ENCODE measurements around the gene NKIRAS1.
"Not testable (repeated sequence)": the region's sequence is repeated elsewhere in the genome, so short reads cannot be mapped to it uniquely, and the experiment has no call there.

Gene NKIRAS1

DNA sequence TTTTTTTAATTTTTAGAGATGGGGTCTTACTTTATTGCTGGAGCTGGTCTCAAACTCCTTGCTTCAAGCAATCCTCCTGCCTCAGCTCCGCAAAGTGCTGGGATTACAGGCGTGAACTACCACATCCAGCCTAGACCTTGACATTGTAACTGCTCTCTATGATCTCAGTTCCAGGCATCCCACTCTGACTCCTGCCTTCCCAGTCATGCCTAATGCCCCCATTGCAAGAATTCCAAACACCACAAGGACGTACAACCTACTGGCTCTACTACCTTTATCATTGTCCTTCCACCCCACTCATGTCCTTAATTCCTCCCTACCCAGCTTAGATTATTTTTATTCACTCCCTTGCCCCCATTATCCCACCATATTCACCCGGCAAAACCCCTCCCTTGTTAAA is 21.6 kb downstream of the NKIRAS1 start:
- no peak for DNase-seq

DNA sequence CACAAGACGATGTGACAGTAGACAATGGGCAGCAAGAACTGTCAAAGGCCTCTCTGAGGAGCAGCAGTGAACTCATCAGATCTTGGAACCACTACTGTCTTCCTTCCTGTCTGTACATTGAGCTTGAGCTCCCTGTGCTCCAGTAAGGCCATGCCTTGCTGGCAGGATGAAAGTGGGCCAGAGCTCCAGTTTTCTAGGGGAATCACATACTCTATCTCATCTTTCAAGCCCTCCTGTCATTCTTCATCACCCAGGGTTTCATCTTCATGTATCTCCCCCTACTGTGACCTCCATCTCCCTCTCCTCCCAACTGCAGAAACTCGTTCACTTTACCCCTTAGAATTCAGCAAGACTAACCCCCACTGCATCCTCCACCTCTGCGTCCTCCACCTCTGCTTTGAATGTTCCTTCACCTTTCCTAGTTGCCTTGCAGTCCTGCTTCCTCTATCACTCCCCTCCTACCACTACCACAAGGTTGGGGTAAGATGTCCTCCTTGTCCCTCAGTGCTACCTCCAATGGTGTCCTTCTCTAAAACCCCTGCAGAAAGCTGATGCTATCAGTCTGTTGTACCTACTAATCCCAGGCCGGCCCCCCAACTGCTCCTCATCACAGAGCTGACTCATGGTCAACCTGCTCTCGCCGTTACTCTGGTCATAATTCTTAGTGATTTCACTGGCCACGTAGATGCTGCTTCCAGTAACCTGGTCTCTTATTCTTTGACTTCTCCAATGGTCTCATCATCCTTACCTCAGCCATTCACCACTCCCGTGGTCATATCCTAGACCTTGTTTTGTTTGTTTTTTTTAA is 22.3 kb downstream of the NKIRAS1 start:
- DNase-seq: no peak

GRCh38 chr3:23889950-23890349 is 26.8 kb downstream of the NKIRAS1 start:
- DNase-seq: no peak

DNA sequence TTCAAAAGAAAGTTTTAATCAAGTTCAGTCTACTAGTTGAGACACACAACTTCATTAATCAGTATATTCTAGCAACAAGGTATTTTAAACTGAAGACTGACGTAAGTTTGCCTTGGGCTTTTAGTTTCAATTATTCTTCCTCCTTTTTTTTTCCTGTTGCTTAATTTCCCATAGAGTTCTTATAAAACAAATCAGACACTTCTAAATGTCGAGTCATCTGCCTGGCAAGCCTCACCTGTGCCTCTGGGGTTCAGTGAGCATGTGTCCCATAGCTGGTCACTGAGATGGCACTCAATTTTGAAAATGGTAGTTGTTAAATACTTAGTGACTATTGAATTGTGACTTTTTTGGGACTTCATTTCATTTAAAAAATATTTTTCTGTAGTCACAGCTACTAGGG is 27.4 kb downstream of the NKIRAS1 start:
- no peak for DNase-seq

DNA sequence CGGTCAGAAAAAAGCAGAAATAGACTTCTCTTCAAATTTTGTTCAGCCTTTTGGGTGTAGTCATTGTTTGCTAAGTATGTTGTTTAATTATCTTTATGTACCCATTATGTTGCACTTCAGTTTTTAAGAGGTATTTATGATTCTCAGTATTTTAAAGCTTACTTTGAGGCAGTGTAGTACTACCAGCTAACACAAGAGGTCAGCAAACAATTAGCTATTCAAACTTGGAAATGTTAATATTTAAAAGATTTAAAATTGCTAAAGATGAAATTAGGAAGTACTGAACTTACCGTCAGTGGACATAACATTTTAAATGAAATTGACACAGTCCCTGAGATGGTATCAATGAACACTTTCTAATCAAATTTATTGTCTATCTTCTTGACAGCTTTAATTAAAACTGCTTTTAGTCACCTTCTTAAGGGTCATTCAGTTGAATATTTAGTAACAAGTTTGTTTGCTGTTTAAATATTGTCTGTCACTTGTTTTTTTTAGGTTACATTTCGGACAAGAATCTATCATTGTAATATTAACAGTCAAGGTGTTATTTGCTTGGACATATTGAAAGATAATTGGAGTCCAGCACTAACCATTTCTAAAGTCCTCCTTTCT is 28.1 kb downstream of the NKIRAS1 start:
- DNase-seq: no peak

DNA sequence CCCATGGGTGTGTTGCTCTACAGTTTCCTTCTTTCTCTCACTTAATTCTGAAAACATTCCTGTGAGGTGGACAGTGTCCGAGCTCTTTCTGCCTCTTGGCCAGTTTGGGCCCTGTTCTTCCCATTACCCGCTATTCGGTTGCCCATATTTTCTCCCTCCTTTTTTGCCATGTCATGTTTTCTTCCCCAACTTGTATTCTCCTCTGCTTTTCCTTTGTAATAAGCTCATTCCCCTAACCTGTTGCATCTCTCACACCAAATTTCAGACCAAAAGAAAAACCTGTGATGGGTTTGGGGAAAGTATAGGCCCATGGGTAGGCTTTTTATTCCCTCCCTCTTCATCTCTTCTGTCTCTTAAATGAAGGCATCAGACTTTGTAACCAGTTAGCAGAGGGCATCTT is 30.5 kb downstream of the NKIRAS1 start:
- DNase-seq: no peak

DNA sequence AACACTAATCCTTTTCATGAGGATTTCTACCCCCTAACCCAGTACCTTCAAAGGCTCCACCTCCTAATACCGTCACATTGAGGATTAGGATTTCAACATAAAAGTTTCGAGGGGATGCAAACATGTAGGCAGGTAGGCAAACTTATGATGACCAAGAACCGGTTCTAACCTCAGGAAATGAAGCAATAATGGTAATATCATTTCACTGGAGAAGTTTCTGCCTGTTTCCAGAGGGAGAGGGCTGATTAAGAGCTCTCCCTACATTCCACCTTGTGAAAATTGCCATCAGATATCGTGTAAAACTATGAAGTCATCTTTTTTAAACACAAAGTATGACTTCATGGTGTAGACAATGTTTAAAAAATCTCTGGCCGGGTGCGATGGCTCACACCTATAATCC is 31.6 kb downstream of the NKIRAS1 start:
- DNase-seq: no peak

GRCh38 chr3:23884481-23884880 is 32.3 kb downstream of the NKIRAS1 start:
- DNase-seq: peak; percentile 22

DNA sequence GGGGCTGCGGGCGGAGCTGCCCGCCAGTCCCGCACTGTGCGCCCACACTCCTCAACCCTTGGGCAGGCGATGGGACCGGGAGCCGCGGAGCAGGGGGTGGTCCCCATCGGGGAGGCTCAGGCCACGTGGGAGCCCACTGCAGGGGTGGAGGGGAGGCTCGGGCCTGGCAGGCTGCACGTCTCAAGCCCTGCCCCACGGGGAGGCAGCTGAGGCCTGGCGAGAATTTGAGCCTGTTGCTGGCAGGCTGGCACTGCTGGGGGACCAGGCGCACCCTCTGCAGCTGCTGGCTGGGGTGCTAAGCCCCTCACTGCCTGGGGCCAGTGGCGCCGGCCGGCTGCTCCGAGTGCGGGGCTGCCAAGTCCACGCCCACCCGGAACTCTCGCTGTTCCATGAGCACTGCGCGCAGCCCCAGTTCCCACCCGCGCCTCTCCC is 34.3 kb downstream of the NKIRAS1 start:
- DNase-seq: no peak

- not testable (repeated sequence) for DNase-seq
Measured at GRCh38 chr3:23881993-23882392, 34.8 kb downstream of the NKIRAS1 start.

DNA sequence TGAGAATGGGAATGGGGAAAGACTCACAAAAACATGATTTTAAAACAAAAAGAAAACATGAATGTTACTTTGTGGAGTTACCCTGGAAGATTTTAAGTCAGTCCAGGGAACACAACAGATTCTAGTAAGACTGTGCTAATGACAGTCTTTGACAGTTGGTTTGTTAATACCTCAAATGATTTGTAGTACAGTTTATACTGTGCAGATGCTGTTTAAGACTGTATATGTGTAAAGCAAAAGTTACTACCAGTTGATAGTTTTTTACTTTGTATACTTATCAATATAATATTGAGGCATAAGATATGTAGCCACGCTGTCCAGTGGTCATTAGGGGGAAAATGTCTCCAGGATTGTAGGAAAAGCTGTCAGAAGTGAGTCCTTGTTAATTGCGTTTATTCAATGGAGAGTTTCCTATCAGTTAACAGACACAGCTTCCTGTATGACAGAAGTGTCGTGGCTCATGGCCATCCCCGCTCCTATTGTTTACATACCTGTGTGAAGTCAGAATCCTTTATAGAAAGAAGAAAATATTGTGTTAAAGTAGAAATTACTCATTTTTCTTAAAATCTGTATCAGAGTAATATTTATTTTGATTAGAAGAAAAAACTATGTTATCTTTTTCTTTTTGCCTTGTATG is 36.0 kb downstream of the NKIRAS1 start:
- DNase-seq: no peak

GRCh38 chr3:23879485-23879884 is 37.3 kb downstream of the NKIRAS1 start:
- DNase-seq: no peak

- no peak for DNase-seq
Measured at GRCh38 chr3:23877329-23877980, 39.3 kb downstream of the NKIRAS1 start.

DNA sequence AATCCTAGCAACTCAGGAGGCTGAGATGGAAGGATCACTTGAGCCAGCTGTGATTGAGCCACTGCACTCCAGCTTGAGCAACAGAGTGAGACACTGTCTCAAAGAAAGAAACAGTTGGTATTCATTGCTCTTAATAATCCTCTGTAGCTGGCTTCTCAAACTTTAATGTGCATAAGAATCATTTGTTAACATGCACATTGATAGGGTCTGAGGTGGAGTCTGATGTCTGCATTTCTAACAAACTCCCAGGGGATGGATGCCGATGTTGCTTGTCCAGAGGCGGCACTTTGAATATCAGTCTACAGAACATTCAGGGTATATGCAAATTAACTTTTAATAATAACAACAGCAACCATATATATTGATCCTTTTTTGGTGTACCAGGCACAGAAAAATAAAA is 39.9 kb downstream of the NKIRAS1 start:
- DNase-seq: no peak

DNA sequence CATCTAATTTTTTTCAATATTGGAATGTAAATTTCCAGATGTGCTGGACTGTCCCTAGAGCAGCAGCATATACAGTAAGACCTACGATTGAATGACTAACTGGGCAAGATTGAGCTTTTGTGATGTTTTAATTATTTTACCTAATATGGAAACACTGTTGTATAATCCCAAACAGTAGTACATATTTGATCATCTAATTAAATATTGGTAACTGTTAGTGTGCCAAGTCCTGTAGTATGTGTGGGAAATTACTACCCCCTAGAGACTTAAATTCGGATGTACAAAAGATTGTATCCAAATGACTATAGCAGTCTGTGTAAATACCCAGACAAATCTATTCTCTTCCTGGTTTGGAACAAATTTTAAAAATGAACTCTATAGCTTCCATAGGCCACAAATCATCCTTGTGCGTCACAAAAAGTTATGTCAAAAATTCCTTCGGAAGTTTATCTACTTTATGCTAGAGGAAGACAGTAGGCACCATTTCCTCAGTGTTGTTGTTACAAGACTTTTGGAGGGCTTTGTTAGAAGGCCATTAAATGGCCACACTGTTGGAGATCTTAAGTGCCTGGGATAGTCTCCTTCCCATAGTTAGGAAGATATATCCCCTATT is 41.6 kb downstream of the NKIRAS1 start:
- DNase-seq: no peak

- no peak for DNase-seq
Measured at GRCh38 chr3:23874359-23875112, 42.3 kb downstream of the NKIRAS1 start.

DNA sequence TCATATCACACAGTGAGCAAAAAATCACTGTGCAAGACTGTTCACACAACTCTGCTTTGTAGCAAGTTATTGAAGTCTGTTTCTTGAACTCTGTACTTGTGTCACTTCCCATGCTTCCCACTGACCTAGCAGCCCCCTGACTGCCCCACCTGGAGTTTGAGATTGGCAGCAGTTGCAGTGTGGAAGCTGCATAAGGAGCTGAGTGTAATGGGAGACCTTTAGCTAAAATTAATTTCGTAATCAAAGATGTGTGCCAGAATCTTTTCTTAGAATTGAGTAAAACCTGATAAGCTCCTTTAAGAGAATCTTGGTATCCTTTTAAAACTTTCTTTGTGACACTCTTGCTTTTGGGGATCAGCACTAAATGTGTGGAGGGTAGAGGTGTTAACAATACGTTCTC is 42.8 kb downstream of the NKIRAS1 start:
- DNase-seq: no peak

- no peak for DNase-seq
Measured at GRCh38 chr3:23872330-23872729, 44.5 kb downstream of the NKIRAS1 start.

- not testable (repeated sequence) for DNase-seq
Measured at GRCh38 chr3:23871361-23871760, 45.4 kb downstream of the NKIRAS1 start.

DNA sequence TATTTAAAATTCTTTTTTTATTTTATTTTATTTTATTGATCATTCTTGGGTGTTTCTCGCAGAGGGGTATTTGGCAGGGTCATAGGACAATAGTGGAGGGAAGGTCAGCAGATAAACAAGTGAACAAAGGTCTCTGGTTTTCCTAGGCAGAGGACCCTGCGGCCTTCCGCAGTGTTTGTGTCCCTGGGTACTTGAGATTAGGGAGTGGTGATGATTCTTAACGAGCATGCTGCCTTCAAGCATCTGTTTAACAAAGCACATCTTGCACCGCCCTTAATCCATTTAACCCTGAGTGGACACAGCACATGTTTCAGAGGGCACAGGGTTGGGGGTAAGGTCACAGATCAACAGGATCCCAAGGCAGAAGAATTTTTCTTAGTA is 46.1 kb downstream of the NKIRAS1 start:
- not testable (repeated sequence) for DNase-seq

- no peak for DNase-seq
Measured at GRCh38 chr3:23869977-23870662, 46.7 kb downstream of the NKIRAS1 start.

- no peak for DNase-seq
Measured at GRCh38 chr3:23867838-23868237, 49.0 kb downstream of the NKIRAS1 start.

Measured in NCI-H82 (cell line).